Adipose tissue (tissue), 3 donors: ENCODE results near the gene FLYWCH2. TPM values are rescaled to one million over a fixed set of nuclear protein-coding genes. Genes with fewer than 3 reads are reported as not detected.

Experiments used
- H3K27ac ChIP-seq: one replicate; pipeline ENCODE4 v1.5.1; 2013; ENCODE audit warnings: low read depth, low read length
- WGBS, 3 donors: extraction: QIAGEN DNeasy Blood & Tissue Kit; methylation state at CpG; one replicate each; pipeline ENCODE4 v1.1.7; 2013; 5-methylcytosine and 5-hydroxymethylcytosine counted together
- polyA plus RNA-seq, 3 donors: library from polyadenylated mRNA; stranded (reverse); fragments of 200-250 nt; gene quantifications; one replicate each; pipeline ENCODE4 v1.2.3, GENCODE V29; 2013
- donor health status: healthy with polysubstance abuse.
- donor health status: Bipolar disorder and iron deficiency.
- donor health status: healthy.

The FLYWCH2 gene
- polyA plus RNA-seq, 3 donors = 15.8 to 43.1 (median 32.4) TPM

DNA sequence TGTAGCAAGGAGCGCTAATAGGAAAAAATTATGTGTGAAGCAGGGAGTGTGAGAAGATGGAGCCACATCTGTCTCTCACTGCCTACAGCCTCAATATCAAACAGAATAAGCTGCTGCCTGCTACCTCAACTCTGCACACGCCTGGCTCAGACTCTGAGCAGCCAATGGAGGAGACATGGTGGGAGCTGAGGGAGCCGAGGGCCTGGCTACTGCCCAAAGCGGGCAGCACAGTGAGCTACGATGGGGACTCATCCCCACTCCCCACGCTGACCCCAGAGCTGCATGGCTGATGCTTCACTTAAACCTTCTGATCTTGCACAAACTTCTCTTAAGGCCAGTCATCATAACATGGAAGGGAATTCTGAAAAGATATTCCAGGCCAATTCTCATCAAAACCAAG, 11.1 kb upstream of the FLYWCH2 start:
- H3K27ac ChIP-seq = no peak overlapping the region
- WGBS, 3 donors = 68 to 83% (median 83%) methylated on average over 6 of the region's 6 CpGs

DNA sequence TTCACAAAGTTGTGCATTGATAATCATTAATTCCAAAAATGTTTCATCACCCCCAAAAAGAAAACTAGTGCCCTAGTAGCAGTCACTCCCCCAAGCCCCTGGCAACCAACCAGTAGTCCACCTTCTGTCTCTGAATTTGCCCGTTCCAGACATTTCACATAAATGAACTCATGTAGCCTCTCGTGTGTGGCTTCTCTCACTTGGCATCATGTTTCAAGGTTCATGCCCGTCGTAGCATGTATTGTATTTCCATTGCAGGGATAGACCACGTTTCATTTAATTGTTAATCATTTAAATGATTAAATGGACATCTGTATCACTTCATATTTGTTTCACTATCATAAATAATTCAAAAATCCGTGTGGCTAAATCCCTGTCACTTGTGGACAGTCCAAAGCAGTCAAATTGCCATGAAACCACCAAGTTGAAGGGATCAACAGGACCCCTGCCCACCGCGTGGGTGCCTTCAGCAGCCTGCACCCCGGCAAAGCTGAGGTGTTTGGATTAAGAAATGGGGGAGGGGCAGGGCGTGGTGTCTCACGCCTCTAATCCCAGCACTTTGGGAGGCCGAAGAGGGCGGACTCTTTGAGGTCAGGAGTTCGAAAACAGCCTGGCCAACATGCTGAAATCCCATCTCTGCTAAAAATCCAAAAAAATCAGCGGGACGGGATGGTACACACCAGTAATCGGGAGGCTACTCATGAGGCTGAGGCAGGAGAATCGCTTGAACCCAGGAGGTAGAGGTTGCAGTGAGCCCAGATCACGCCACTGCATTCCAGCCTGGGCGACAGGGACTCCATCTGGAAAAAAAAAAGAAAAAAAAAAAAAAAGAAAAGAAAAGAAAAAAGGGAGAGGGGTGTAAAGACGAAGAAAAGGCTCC, 8.7 kb upstream of the FLYWCH2 start:
- 53 to 61% (median 56%) methylated on average over 19 to 21 of the region's 21 CpGs for WGBS, 3 donors
- H3K27ac ChIP-seq = no peak overlapping the region

DNA sequence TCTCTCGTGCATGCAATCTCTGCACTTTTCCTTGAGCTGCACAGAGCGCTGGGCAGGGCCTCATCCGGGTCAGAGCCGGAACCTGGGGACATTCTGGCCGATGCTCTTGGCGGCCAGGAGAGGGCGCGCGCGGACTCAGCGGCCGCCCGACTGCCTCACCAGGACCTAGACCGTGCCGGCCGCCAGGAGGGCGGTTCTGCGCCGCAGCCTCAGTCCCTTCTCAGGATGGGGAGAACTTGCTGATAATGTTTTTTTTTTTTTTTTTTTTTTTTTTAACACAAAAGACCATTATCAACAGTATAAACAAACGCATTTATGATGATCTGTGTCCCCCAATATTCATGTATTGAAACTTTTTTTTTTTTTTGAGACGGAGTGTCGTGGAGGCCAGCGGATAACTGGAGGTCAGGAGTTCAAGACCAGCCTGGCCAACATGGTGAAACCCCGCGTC, 8.1 kb upstream of the FLYWCH2 start:
- H3K27ac ChIP-seq = no peak overlapping the region
- WGBS, 3 donors = 9 to 12% (median 9%) methylated on average over 25 of the region's 25 CpGs

DNA sequence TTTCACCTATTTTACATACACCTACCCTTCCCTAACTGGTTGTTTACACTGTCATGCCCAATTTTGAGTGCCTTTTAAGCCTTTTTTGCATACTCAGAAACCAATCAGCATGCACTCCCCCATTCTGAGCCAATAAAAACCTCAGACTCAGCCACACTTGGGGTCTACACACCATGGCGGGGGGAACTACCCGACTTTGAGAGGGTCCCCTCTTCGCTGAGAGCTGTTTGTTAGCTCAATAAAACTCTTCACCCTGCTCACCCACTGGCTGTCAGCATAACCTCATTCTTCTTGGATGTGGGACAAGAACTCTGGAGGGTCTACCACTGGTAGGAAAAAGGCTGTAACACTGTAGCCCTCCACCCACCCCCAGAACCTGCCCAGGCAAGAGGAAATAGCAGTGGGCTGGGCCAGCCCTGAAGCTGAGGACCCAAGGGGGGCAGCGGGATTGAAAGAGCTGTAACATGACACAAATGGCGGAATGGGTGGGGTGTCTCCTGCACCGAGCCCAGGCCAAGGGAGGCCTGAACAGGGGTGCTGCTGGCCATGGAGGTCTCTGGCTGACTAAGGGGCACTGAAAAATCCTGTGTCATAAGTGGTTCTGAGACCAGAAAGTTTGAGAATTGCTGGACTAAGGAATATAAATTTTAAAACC, 3.0 kb upstream of the FLYWCH2 start:
- H3K27ac ChIP-seq = no peak overlapping the region
- whole genome bisulfite sequencing, 3 donors = 85 to 91% (median 87%) methylated on average over 6 of the region's 6 CpGs

DNA sequence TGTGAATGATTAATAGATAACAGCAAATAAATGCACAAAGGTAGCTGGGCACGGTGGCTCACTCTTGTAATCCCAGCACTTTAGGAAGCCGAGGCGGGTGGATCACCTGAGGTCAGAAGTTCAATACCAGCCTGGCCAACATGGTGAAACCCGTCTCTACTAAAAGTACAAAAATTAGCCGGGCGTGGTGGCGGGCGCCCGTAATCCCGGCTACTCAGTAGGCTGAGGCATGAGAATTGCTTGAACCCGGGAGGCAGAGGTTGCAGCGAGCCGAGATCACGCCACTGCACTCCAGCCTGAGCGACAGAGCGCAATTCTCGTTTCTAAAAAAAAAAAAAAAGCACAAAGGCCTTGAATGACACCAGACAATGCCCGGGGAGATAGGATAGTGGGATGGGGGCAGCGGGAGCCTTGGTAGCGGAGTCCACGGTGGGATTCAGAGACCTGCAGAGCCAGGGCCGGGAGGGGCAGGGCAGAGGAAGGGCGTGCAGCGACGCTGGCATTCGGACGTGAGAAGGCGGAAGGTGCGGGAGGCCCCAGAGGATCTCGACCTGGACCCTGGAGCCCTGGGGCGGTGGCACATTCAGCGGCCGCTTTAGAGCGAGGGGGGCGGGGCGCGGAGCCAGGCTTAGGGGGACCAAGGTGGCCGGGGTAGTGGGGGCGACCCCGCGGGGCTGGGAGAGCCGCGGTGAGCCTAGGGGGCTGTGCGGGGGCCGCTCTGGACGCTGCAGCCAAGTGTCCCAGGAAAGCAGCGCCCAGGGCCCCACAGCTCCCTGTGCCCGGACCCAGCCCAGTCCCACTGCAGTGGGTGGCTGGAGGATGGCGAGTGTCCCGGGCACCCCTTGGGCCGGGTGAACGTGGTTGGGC, 999 bp upstream of the FLYWCH2 start:
- H3K27ac ChIP-seq = peak overlapping the region; percentile 79
- WGBS, 3 donors = 4 to 7% (median 6%) methylated on average over 41 to 52 of the region's 52 CpGs

DNA sequence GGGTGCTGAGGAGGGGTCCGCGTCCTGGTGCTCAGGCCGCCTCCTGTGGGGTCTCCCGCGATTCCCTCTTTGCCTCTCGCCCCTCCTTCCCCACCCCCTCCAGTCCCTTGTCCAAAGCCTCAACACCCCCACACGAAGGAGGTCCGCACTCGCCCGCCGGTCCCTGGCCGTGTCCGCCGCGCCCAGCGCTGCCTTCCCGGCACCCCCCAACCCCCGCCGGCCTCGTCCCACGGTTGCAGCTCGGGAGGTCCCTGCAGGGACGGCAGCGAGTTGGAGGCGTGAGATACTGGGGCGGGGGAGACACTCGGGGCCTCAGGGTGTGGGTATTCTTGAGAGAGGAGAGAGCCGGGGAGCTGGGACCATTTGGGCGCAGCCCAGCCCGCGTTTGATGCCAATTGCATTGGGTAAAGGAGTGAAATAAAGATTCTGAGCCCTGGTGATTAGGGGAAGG, 468 bp downstream of the FLYWCH2 start:
- WGBS, 3 donors = 1% methylated on average over 27 to 31 of the region's 31 CpGs
- peak overlapping the region; percentile 79 for H3K27ac ChIP-seq

DNA sequence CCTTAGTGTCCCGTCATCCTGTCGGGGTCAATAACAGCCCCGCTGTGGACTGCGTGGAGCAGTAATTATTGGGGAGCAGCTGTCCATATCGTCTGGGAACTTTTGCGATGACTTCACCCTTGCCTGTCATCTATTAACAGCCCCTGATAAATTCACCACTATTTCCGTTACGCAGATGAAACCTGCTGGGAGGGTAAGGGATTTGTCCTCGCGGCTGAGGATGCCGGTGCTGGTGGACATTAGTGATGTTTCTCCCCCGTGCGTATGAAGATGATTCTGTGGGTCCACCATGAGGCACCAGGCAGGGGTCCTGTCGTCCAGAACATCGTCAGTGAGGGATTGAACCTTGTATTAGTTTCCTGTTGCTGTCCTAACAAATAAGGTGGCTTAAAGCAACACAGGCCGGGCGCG, 1.0 kb downstream of the FLYWCH2 start:
- no peak overlapping the region for H3K27ac ChIP-seq

DNA sequence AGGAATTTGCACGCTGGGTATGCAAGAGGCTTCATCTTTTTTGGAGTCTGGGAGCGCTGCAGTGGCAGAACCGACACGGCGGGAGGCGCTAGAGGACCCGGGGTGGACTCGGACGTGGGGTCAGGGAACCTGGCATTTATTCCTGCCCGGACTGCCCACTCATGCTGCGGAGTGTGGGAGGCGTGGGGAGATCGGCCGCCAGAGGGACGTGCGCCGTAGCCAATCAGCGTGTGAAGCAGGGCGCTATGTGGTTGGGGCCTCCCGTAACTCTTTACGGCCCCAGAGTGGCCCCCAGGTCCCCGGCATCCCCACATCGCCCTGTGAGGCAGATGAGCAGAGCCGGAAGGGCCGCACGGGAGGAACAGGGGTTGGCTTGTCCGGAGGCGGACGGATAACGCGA, 11.2 kb downstream of the FLYWCH2 start:
- no peak overlapping the region for H3K27ac ChIP-seq
- WGBS, 3 donors = 87 to 90% (median 90%) methylated on average over 28 to 31 of the region's 31 CpGs

More for the DNA sequence above, 1.0 kb downstream of the FLYWCH2 start:
- WGBS, 3 donors = 54 to 63% (median 59%) methylated on average over 18 of the region's 18 CpGs

DNA sequence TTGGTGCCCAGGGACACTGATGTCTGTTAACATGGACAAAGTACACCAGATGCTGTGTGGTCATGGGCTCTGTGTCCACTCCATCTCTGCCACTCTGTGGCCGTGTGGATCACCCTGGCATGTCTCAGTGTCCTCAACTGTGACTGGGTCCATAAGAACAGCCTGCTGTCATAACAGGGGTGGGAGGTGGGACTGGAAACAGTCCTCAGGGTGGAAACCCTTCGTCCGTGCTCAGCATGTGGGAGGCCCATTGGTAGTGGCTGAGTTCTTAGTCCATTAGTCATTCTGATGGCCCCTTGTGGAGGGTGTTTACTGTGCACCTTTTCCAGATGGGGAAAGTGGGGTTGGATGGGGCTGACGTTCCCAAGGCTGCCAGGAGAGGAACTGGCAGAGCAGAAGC, 12.8 kb downstream of the FLYWCH2 start:
- 60 to 77% (median 64%) methylated on average over 4 of the region's 4 CpGs for WGBS, 3 donors
- no peak overlapping the region for H3K27ac ChIP-seq

DNA sequence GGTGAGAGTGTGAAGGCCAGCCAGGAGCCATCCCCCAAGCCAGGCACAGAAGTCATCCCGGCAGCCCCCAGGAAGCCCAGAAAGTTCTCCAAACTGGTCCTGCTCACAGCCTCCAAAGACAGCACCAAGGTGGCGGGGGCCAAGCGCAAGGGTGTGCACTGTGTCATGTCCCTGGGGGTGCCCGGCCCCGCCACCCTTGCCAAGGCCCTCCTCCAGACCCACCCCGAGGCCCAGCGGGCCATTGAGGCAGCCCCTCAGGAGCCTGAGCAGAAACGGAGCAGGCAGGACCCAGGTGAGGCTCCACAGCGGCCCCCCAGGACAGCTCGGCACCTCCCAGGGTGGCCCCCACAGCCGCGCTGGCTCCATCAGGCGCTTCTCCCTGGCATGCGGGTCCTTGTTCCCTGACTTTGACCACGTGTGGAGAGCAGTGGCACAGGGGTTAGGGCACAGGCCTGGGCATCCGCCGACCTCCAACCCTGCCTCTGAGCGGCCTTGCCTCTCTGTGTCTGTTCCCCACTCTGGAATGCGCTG, 13.5 kb downstream of the FLYWCH2 start:
- WGBS, 3 donors = 94 to 96% (median 96%) methylated on average over 19 of the region's 19 CpGs
- H3K27ac ChIP-seq = no peak overlapping the region

DNA sequence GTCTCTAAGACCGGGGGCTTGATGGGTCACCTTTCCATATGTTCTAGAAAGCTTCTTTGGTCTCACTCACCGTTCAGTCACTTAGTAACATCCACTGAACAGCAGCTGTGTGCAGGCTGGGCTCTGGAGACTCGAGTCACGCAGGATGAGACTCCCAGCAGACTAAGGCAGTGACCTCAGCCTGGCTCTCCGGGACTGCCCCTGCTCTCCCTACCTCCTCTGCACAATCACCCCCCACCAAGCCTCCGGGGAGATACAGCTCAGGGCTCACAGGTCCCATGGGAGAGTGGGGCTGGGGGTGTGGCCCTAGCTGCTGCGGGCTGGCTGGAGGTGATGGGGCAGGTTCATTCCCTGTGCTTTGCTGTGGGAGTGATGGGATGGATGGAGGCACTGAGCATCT, 14.1 kb downstream of the FLYWCH2 start:
- no peak overlapping the region for H3K27ac ChIP-seq
- WGBS, 3 donors = 87 to 88% (median 88%) methylated on average over 7 of the region's 7 CpGs

DNA sequence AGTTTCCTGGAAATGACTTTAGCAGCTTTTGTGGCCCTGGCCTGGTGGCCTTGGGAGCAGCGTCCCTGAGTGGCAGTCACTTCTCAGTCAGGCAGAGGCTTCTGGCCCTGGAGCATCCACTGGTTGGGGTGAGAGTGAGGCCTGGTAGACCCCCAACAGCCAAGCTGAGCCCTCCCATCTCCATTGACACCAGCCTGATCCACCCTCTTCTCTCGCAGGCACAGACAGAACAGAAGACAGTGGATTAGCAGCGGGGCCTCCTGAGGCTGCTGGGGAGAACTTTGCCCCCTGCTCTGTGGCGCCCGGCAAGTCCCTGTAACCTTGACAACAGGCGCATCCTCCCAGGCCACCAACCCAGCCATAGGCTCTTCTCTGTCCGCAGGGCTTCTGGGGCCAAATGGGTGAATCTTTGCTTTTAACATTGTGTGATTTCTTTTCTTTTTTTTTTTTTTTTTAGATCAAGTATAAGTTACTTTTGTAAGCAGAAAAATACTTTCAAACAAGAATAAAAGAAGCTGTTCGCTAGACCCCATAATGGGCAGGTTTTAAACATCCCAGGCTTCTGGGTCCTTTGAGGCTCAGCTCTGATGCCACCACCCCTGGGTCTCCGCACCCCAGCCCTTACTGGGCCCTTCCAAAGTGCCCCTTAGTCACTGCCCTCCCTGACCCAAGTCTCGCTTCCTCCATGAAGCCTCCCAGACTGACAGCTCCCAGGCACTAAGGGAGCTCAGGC, 16.0 kb downstream of the FLYWCH2 start:
- H3K27ac ChIP-seq = no peak overlapping the region
- WGBS, 3 donors = 81 to 87% (median 82%) methylated on average over 10 of the region's 10 CpGs

DNA sequence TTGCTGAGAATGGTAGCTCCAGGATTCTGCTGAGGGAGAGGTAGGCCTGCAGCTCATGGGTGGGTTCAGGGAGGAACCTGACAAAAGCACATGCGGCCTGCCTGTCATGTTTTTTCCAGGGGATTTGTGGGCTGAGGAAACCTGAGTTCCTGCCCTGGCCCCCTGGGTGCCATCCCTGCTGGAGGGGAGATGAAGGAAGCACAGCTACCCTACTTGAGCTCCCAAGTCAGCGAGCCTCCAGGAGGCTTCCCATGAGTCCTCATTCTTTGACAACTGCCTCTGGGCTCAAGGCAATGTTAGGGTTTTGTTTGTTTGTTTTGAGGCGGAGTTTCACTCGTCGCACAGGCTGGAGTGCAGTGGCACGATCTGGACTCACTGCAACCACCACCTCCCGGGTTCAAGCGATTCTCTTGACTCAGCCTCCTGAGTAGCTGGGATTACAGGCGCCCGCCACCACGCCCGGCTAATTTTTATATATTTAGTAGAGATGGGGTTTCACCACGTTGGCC, 16.6 kb downstream of the FLYWCH2 start:
- H3K27ac ChIP-seq = no peak overlapping the region
- 87 to 94% (median 94%) methylated on average over 13 of the region's 13 CpGs for WGBS, 3 donors

DNA sequence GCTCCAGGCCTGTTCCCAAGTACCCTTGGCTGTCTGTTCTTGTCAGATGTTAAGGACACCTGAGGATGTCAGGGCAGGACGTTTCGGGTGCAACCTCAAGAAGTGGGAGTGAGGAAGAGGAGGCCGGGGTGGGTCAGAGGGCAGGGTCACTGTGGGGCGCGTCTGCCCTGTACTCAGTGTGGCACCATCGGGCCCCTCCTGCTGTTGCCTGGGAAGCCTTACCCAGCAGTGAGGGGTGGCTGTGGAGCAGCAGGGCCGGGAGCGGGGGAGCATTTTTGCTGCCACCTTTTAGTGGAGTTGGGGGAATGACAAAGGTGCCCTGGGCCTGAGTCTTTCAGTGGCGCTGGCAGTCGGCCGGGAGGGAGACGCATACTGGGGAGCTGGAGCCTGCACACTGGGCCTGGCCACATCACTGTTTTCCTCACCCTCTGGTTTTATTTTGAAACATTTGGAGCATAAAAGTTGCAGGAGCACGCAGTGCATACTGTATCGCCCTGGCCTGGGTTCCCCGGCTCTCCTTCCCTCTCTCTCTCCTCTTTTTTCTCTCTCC, 17.6 kb downstream of the FLYWCH2 start:
- 89 to 93% (median 92%) methylated on average over 12 to 15 of the region's 15 CpGs for WGBS, 3 donors
- no peak overlapping the region for H3K27ac ChIP-seq

DNA sequence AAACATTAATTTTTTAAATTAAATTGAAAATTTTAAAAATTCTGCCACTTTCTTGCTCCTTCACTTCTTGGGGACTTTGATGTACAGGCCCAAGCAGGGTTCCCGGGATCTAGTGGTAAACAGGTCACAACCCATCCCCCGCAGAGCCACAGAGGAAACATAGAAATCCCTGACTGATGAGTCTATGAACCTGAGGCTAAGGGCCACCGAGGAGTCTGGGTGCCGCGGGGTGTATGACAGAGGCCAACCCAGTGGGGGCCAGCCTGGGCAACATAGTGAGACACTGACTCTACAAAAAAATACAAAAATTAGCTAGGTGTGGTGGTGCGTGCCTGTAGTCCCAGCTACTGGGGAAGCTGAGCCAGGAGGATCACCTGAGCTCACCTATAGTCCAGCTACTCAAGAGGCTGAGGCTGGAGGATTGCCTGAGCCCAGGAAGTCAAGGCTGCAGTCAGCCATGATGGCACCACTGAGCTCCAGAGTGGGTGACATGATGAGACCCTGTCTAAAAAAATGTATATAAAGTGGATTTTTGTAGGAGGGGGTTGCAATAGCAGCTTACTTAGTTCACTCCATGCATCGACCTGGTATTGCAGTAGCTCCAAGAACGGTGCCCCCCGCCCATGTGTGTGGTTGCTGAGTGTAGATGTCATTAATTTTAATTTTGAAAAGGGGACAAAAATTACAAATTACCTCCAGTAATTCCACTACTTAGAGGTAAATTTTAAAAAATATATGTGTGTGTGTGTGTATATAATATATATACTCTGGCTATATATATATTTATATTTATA, 19.5 kb downstream of the FLYWCH2 start:
- no peak overlapping the region for H3K27ac ChIP-seq
- whole genome bisulfite sequencing, 3 donors = 93 to 96% (median 95%) methylated on average over 9 of the region's 9 CpGs

DNA sequence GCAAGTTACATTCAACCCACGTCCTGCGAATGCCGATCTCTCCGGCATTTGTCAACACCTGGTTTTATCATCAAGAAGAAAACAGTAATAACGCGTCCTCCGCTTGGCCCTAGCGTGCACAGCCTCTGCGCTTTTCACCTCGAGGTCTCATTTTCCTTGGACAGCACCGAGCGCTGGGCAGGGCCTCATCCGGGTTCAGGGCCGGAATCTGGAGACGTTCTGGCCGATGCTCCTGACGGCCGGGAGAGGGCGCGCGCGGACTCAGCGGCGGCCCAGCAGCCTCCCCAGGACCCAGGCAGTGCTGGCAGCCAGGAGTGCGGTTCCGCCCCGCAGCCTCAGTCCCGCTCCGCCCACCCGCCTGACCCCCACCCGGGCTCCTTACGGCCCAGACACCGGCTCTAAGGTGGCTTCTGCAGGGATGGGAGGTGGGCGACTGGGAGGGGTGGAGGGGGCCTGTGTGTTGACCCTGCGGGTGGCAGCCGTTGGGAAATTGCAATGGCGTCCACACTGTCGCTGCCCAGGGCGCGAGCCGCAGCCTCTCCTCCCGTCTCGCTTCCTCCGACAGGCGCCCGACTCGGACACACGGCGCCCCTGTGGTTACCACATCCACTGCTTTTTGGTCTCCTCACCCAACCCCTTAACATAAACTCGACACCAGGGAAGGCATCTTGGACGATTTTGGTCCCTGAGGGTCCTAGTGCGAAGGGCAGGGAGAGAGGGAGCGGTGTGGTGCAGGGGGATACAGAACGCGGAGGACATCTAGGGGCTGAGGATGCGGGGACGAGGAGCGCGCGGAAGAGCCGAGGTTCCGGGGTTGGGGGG, 21.3 kb downstream of the FLYWCH2 start:
- peak overlapping the region; percentile 35 for H3K27ac ChIP-seq
- 0 to 1% (median 1%) methylated on average over 59 to 62 of the region's 62 CpGs for WGBS, 3 donors
